ENCODE results near the gene ZFYVE21. TPM values are rescaled to one million over a fixed set of nuclear protein-coding genes. Genes with fewer than 3 reads are reported as not detected.
"Not testable (repeated sequence)": the region's sequence is repeated elsewhere in the genome, so short reads cannot be mapped to it uniquely, and the experiment has no call there.

ZFYVE21 gene
- total and polyA plus RNA-seq, 4 experiments from 2014 or later, result 17.2 to 18.8 (median 17.7) TPM

GRCh38 chr14:103686831-103687485 lies 28.7 kb upstream of the ZFYVE21 start:
- DNase-seq, result no peak
- Mint-ChIP-seq H3K36me3 (peaks cover 28 to 66% of the 10 kb centered on the region in 2 donors), H3K9me3 (no peaks in the 10 kb centered on the region), H3K27ac (no peak overlapping the region), H3K4me1 (peaks cover 0 to 5% (median 4%) of the 10 kb centered on the region in 4 donors), H3K4me3 (no peak overlapping the region), H3K27me3 (no peaks in the 10 kb centered on the region)
- ChIA-PET POLR2A (ENCODE audit: partially characterized antibody) (no interaction called here), CTCF (ENCODE audit: partially characterized antibody) (interaction anchor here (1.6 kb wide), 1 partner anchor 7 kb away, joined by 4 read pairs; no protein-coding TSS in a partner anchor)
- H3K27ac ChIP-seq (ENCODE audit: low read depth, low read length), result no peak overlapping the region
- H3K27me3 ChIP-seq (ENCODE audit: insufficient read depth, low read length), result no peaks in the 10 kb centered on the region
- intact Hi-C loops (cut with micrococcal nuclease), result no loop called here
- no peaks in the 10 kb centered on the region for H3K4me1 ChIP-seq (ENCODE audit: insufficient read depth, low read length)
- H3K36me3 ChIP-seq (ENCODE audit: insufficient read depth, low read length), result peaks cover 42% of the 10 kb centered on the region
- no peaks in the 10 kb centered on the region for H3K9me3 ChIP-seq (ENCODE audit: control insufficient read depth in 1 of 2, low read length in 2 of 2)
- H3K4me3 ChIP-seq (ENCODE audit: low read length in 2 of 2), result no peak overlapping the region

GRCh38 chr14:103687712-103688111 lies 27.9 kb upstream of the ZFYVE21 start:
- H3K4me1 ChIP-seq (ENCODE audit: insufficient read depth, low read length), result no peaks in the 10 kb centered on the region
- peaks cover 28 to 65% of the 10 kb centered on the region in 2 donors for H3K36me3 Mint-ChIP-seq
- no peaks in the 10 kb centered on the region for H3K9me3 ChIP-seq (ENCODE audit: control insufficient read depth in 1 of 2, low read length in 2 of 2)
- H3K27me3 Mint-ChIP-seq, result no peaks in the 10 kb centered on the region
- H3K27me3 ChIP-seq (ENCODE audit: insufficient read depth, low read length), result no peaks in the 10 kb centered on the region
- ChIA-PET POLR2A (ENCODE audit: partially characterized antibody) (no interaction called here), CTCF (ENCODE audit: partially characterized antibody) (no interaction called here)
- no peaks in the 10 kb centered on the region for H3K9me3 Mint-ChIP-seq
- peaks cover 42% of the 10 kb centered on the region for H3K36me3 ChIP-seq (ENCODE audit: insufficient read depth, low read length)
- no peak overlapping the region for H3K4me3 Mint-ChIP-seq
- no peak overlapping the region for H3K4me3 ChIP-seq (ENCODE audit: low read length in 2 of 2)
- H3K4me1 Mint-ChIP-seq, result peaks cover 0 to 5% (median 4%) of the 10 kb centered on the region in 4 donors
- H3K27ac ChIP-seq (ENCODE audit: low read depth, low read length), result no peak overlapping the region
- no peak for DNase-seq
- intact Hi-C loops (cut with micrococcal nuclease), result no loop called here
- H3K27ac Mint-ChIP-seq, result peak overlapping the region in 1 of 7 donors; percentile 62

GRCh38 chr14:103688441-103688840 lies 27.2 kb upstream of the ZFYVE21 start:
- Mint-ChIP-seq H3K36me3 (peaks cover 28 to 64% of the 10 kb centered on the region in 2 donors), H3K4me3 (no peak overlapping the region)
- intact Hi-C loops (cut with micrococcal nuclease), result no loop called here

GRCh38 chr14:103688906-103689902 lies 26.4 kb upstream of the ZFYVE21 start:
- ChIA-PET CTCF (ENCODE audit: partially characterized antibody) (no interaction called here), POLR2A (ENCODE audit: partially characterized antibody) (interaction anchor here (1.6 kb wide), 1 partner anchor 17 kb away, joined by 4 read pairs; no protein-coding TSS in a partner anchor)
- H3K9me3 Mint-ChIP-seq, result no peaks in the 10 kb centered on the region
- H3K4me3 Mint-ChIP-seq, result no peak overlapping the region
- H3K27ac Mint-ChIP-seq, result peak overlapping the region in 2 of 7 donors; percentile 9 to 24
- no peak for DNase-seq
- Histone ChIP-seq H3K27me3 (ENCODE audit: insufficient read depth, low read length) (no peaks in the 10 kb centered on the region), H3K4me3 (ENCODE audit: low read length in 2 of 2) (no peak overlapping the region), H3K36me3 (ENCODE audit: insufficient read depth, low read length) (peaks cover 46% of the 10 kb centered on the region), H3K9me3 (ENCODE audit: control insufficient read depth in 1 of 2, low read length in 2 of 2) (no peaks in the 10 kb centered on the region), H3K4me1 (ENCODE audit: insufficient read depth, low read length) (no peaks in the 10 kb centered on the region), H3K27ac (ENCODE audit: low read depth, low read length) (no peak overlapping the region)
- peaks cover 0 to 5% (median 3%) of the 10 kb centered on the region in 4 donors for H3K4me1 Mint-ChIP-seq
- peaks cover 31 to 67% of the 10 kb centered on the region in 2 donors for H3K36me3 Mint-ChIP-seq
- H3K27me3 Mint-ChIP-seq, result no peaks in the 10 kb centered on the region
- intact Hi-C loops (cut with micrococcal nuclease), result no loop called here

More at GRCh38 chr14:103688441-103688840, 27.2 kb upstream of the ZFYVE21 start:
- ChIA-PET POLR2A (ENCODE audit: partially characterized antibody) (no interaction called here), CTCF (ENCODE audit: partially characterized antibody) (no interaction called here)
- H3K4me1 ChIP-seq (ENCODE audit: insufficient read depth, low read length), result no peaks in the 10 kb centered on the region
- Mint-ChIP-seq H3K9me3 (no peaks in the 10 kb centered on the region), H3K27me3 (no peaks in the 10 kb centered on the region), H3K4me1 (peaks cover 0 to 5% (median 3%) of the 10 kb centered on the region in 4 donors), H3K27ac (peak overlapping the region in 3 of 7 donors; percentile 42 to 62 (median 48))
- no peak for DNase-seq
- H3K36me3 ChIP-seq (ENCODE audit: insufficient read depth, low read length), result peaks cover 42% of the 10 kb centered on the region
- no peak overlapping the region for H3K27ac ChIP-seq (ENCODE audit: low read depth, low read length)
- H3K9me3 ChIP-seq (ENCODE audit: control insufficient read depth in 1 of 2, low read length in 2 of 2), result no peaks in the 10 kb centered on the region
- H3K27me3 ChIP-seq (ENCODE audit: insufficient read depth, low read length), result no peaks in the 10 kb centered on the region
- no peak overlapping the region for H3K4me3 ChIP-seq (ENCODE audit: low read length in 2 of 2)

GRCh38 chr14:103690332-103690731 lies 25.3 kb upstream of the ZFYVE21 start:
- no peak overlapping the region for H3K4me3 ChIP-seq (ENCODE audit: low read length in 2 of 2)
- ChIA-PET CTCF (ENCODE audit: partially characterized antibody) (no interaction called here), POLR2A (ENCODE audit: partially characterized antibody) (interaction anchor here (1.6 kb wide), 1 partner anchor 16 kb away, joined by 4 read pairs; no protein-coding TSS in a partner anchor)
- H3K36me3 ChIP-seq (ENCODE audit: insufficient read depth, low read length), result peaks cover 45% of the 10 kb centered on the region
- no peaks in the 10 kb centered on the region for H3K4me1 ChIP-seq (ENCODE audit: insufficient read depth, low read length)
- Mint-ChIP-seq H3K27ac (peak overlapping the region in 3 of 7 donors; percentile 30 to 59 (median 43)), H3K9me3 (no peaks in the 10 kb centered on the region), H3K36me3 (peaks cover 28 to 61% of the 10 kb centered on the region in 2 donors), H3K4me1 (peaks cover 0 to 5% (median 3%) of the 10 kb centered on the region in 4 donors), H3K27me3 (no peaks in the 10 kb centered on the region), H3K4me3 (no peak overlapping the region)
- intact Hi-C loops (cut with micrococcal nuclease), result no loop called here
- no peak for DNase-seq
- no peak overlapping the region for H3K27ac ChIP-seq (ENCODE audit: low read depth, low read length)
- no peaks in the 10 kb centered on the region for H3K9me3 ChIP-seq (ENCODE audit: control insufficient read depth in 1 of 2, low read length in 2 of 2)
- H3K27me3 ChIP-seq (ENCODE audit: insufficient read depth, low read length), result no peaks in the 10 kb centered on the region

GRCh38 chr14:103691655-103692054 lies 24.0 kb upstream of the ZFYVE21 start:
- peaks cover 40% of the 10 kb centered on the region for H3K36me3 ChIP-seq (ENCODE audit: insufficient read depth, low read length)
- H3K4me3 Mint-ChIP-seq; H3K9me3 Mint-ChIP-seq; H3K27me3 ChIP-seq (ENCODE audit: insufficient read depth, low read length); H3K27ac ChIP-seq (ENCODE audit: low read depth, low read length); H3K27ac Mint-ChIP-seq; H3K4me1 ChIP-seq (ENCODE audit: insufficient read depth, low read length); DNase-seq; H3K4me3 ChIP-seq (ENCODE audit: low read length in 2 of 2); H3K9me3 ChIP-seq (ENCODE audit: control insufficient read depth in 1 of 2, low read length in 2 of 2); intact Hi-C loops (cut with micrococcal nuclease); H3K4me1 Mint-ChIP-seq; H3K27me3 Mint-ChIP-seq: not testable (repeated sequence)
- peaks cover 20 to 59% of the 10 kb centered on the region in 2 donors for H3K36me3 Mint-ChIP-seq
- CTCF ChIA-PET (ENCODE audit: partially characterized antibody), result interaction anchor here (0.8 kb wide), 1 partner anchor 46 kb away, joined by 3 read pairs; no protein-coding TSS in a partner anchor
- POLR2A ChIA-PET (ENCODE audit: partially characterized antibody), result interaction anchor here (0.6 kb wide), 1 partner anchor 1600 kb away, joined by 3 read pairs; no protein-coding TSS in a partner anchor

- Mint-ChIP-seq H3K36me3 (peaks cover 18 to 58% of the 10 kb centered on the region in 2 donors), H3K4me1 (peaks cover 6 to 7% (median 7%) of the 10 kb centered on the region in 4 donors), H3K27me3 (no peaks in the 10 kb centered on the region), H3K4me3 (no peak overlapping the region), H3K27ac (no peak overlapping the region), H3K9me3 (no peaks in the 10 kb centered on the region)
- Histone ChIP-seq H3K9me3 (ENCODE audit: control insufficient read depth in 1 of 2, low read length in 2 of 2) (no peaks in the 10 kb centered on the region), H3K4me1 (ENCODE audit: insufficient read depth, low read length) (no peaks in the 10 kb centered on the region), H3K4me3 (ENCODE audit: low read length in 2 of 2) (no peak overlapping the region), H3K27me3 (ENCODE audit: insufficient read depth, low read length) (no peaks in the 10 kb centered on the region), H3K36me3 (ENCODE audit: insufficient read depth, low read length) (peaks cover 35% of the 10 kb centered on the region), H3K27ac (ENCODE audit: low read depth, low read length) (no peak overlapping the region)
- CTCF ChIA-PET (ENCODE audit: partially characterized antibody), result no interaction called here
- intact Hi-C loops (cut with micrococcal nuclease), result no loop called here
- POLR2A ChIA-PET (ENCODE audit: partially characterized antibody), result interaction anchor here (0.6 kb wide), 1 partner anchor 1601 kb away, joined by 3 read pairs; no protein-coding TSS in a partner anchor
- DNase-seq, result no peak
Measured at GRCh38 chr14:103692159-103692558, 23.5 kb upstream of the ZFYVE21 start.
